GM13976 (cell line): Measurements from ENCODE around the gene KRR1.
"Not testable (repeated sequence)": the region's sequence is repeated elsewhere in the genome, so short reads cannot be mapped to it uniquely, and the experiment has no call there.

Experiments used
- DNase-seq: peaks from one replicate; pipeline ENCODE4 v3.0.0; 2012; ENCODE audit warnings: low spot score
- in situ Hi-C: fragments of 300-500 bp; cut with MboI; formaldehyde crosslinking; loops from one replicate; pipeline ENCODE4 v1.12.0; 2022; ENCODE audit warnings: low sequenced_read_pairs, mixed read lengths, inconsistent platforms; ENCODE audit not compliant: unreplicated experiment
- TF ChIP-seq, protein P1 (sequence below): IDR thresholded peaks from 2 replicates; pipeline ENCODE4 v1.5.1; 2012; ENCODE audit warnings: borderline replicate concordance, mild to moderate bottlenecking; ENCODE audit not compliant: insufficient read depth; ENCODE audit errors: extremely low read depth, missing control alignments, control extremely low read depth

KRR1 gene

DNA sequence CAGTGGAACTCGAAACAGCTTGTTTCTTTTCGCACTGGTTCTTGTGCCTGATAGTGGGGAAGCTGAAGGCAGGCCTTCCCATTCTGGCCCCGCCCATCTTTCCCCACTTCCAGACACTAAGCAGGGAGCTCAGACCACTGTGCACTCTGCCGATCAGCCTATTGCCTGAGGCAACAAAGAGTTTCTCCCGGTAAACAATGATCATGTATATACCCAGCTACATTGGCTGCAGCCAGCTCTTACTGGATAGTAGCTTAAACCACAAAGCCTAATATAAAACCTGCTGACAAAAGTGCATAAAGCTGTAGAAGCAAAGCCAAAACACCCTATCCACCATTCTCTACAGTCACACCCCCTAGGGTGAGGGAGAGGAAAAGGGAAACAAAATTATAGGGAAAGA is 55.6 kb downstream of the KRR1 start:
- DNase-seq: no peak
- in situ Hi-C loops: no loop called here
- TF ChIP-seq, protein P1, sequence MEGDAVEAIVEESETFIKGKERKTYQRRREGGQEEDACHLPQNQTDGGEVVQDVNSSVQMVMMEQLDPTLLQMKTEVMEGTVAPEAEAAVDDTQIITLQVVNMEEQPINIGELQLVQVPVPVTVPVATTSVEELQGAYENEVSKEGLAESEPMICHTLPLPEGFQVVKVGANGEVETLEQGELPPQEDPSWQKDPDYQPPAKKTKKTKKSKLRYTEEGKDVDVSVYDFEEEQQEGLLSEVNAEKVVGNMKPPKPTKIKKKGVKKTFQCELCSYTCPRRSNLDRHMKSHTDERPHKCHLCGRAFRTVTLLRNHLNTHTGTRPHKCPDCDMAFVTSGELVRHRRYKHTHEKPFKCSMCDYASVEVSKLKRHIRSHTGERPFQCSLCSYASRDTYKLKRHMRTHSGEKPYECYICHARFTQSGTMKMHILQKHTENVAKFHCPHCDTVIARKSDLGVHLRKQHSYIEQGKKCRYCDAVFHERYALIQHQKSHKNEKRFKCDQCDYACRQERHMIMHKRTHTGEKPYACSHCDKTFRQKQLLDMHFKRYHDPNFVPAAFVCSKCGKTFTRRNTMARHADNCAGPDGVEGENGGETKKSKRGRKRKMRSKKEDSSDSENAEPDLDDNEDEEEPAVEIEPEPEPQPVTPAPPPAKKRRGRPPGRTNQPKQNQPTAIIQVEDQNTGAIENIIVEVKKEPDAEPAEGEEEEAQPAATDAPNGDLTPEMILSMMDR: no peak

DNA sequence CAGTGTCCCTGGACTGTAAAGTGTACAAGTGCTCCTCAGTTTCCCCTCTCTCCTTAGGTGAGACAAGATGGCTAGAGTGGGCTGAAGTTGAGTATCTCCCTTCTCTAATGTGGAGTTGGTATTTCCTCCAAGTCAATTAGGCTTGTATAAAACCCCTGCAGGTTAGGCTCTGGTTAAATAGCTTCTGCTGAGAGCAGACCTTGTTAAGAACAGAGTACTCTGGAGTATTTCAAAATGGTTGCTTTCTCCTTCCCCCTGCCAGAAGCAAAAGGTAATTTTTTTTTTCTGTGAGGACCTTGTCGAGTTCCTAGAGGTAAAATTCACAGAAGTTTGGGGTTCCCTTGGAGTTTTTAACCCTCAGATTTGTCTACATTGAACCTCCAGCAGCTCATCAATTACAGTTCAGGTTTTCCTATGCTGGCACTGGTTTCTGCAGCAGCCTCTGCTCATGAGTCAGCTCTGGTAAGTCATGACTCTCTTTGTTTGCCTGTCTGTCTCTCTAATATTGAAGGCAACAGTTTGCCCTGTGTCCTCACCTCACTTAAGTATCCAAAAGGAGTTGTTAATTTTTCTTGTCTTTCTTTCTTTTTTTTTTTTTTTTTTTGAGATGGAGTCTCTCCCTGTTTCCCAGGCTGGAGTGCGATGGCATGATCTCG is 58.6 kb downstream of the KRR1 start:
- in situ Hi-C loops: no loop called here
- DNase-seq: no peak
- TF ChIP-seq, protein P1: no peak

DNA sequence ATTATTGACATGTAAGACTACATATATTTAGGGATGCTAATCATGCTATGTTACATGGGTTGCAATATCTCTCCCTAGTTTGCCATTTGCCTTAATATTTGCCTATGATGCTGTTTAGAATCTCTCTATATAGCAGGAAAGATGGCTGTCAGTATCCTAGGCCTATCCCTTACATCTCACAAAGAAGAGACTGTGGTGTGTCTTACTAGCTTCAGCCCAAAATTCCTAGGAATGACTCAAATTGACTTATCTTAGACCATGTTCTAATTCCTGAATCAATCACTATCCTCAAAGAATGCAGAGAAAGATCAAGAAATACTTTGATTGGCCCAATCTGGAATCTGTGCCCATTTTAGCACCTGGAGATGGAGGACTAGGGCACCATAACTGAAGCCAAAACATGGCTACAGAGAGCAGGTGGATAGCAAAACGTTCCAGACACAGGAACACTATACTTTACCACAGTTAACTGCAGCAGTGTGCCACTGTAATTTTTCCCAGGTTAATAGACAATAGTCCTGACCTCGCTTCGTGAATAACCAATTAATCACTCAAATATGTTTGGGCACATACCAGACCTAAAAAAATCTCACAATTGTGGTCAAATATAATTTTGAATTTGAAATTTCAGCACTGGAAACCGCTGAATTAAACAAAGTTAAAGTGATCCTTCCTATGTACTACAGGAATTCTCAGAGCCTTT is 63.6 kb downstream of the KRR1 start:
- in situ Hi-C loops: no loop called here
- no peak for DNase-seq
- TF ChIP-seq, protein P1: no peak

DNA sequence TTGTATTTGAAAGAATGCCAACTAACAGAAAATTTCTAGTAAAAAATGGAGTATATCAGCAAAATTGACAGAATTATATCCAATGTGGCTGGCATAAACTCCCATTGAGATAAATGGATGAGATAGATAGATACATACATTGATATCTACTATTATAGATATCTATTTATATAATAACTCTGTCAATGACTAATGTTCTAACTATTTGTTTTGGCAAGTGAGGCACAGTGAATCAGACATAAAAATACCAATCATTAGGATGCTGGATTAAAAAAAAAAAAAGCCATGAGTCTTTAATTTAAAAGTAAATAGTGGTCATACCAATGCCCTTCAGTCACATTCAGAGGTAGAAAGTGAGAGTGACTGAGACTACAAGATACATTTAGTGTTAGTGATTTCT is 64.6 kb downstream of the KRR1 start:
- in situ Hi-C loops: no loop called here
- DNase-seq: no peak
- TF ChIP-seq, protein P1: no peak

DNA sequence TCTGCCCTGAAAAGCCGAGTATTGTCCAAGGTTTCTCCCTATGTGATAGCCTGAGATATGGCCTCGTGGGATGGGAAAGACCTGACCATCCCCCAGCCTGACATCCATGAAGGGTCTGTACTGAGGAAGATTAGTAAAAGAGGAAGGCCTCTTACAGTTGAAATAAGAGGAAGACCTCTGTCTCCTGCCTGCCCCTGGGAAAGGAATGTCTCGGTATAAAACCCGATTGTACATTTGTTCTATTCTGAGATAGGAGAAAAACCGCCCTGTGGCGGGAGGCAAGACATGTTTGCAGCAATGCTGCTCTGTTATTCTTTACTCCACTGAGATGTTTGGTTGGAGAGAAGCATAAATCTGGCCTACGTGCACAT is 66.3 kb downstream of the KRR1 start:
- in situ Hi-C loops, DNase-seq: not testable (repeated sequence)

DNA sequence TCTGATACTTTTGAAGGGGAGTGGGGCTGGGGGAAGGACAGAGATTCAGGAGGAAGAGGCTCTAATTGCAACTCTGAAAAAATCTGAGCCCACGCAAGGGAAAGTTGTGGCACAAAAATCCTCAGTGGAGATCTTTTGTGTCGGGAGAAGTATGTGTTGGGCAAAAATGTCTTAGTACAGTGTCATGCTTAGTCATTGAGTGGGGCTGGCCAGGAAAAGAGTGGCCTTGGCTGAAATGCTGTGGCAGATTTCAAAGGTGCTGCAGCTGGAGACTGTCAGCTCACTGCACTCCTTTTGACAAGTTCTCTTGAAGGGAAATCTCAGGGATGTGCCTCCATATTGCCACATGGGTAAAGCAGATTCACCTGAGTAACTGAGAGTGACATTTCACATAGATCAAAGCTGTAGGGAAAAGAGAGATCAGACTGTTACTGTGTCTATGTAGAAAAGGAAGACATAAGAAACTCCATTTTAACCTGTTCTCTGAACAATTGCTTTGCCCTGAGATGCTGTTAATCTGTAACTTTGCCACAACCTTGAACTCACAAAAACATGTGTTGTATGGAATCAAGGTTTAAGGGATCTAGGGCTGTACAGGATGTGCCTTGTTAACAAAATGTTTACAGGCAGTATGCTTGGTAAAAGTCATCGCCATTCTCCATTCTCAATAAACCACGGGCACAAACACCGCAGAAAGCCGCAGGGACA is 66.8 kb downstream of the KRR1 start:
- TF ChIP-seq, protein P1: no peak
- in situ Hi-C loops: no loop called here
- no peak for DNase-seq

DNA sequence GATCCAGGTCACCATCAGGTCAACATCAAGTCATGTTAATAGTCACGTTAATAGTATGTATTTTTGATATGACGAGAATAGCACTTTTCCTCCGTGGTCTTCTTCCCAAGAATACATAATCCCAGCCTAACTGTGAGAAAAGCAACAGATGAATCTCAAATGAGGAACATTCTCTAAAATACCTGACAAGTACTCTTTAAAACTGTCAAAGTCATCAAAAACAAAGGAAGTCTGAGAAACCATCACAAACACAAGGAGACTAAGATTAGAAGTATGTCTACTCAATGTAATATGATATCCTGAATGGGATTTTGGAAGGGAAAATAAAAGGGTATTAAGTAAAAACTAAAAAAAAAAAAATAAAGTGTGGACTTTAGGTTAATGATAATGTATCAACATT is 67.7 kb downstream of the KRR1 start:
- DNase-seq: no peak
- TF ChIP-seq, protein P1: no peak
- in situ Hi-C loops: no loop called here

DNA sequence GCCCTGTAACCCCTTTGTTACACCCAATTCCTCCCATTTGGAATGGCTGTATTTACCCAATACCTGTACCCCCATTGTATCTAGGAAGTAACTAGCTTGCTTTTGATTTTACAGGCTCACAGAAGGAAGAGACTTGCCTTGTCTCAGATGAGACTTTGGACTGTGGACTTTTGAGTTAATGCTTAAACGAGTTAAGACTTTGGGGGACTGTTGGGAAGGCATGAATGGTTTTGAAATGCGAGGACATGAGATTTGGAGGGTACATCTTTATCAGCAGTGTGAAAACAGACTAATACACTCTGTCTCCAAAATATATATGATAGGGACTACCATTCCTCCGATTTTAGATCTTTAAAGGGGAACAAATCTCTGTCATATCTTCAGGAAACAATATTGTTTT is 69.0 kb downstream of the KRR1 start:
- DNase-seq, in situ Hi-C loops: not testable (repeated sequence)

DNA sequence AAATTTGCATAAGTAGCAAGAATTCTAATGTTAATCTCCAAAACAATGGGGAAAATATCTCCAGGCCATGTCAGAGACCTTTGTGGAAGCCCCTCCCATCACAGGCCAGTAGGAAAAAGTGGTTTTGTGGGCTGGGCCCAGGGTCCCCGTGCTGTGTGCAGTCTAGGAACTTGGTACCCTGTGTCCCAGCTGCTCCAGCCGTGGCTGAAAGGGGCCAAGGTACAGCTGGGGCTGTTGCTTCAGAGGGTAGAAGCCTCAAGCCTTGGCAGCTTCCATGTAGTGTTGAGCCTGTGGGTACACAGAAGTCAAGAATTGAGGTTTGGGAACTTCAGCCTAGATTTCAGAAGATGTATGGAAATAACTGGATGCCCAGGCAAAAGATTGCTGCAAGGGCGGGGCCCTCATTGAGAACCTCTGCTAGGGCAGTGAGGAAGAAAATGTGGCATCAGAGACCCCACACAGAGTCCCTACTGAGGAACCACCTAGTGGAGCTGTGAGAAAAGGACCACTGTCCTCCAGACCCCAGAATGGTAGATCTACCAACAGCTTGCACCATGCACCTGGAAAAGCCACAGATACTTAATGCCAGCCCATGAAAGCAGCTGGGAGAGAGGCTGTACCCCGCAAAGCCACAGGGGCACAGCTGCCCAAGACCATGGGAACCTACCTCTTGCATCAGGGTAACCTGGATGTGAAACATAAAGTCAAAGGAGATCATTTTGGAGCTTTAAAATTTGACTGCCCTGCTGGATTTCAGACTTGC is 69.5 kb downstream of the KRR1 start:
- DNase-seq, in situ Hi-C loops: not testable (repeated sequence)
